KMS-11 (cell line): ENCODE results near the gene ERC2.

Experiments
- H2AFZ ChIP-seq: fragments of 200-600 bp; sonication (generic); 2 replicates; pipeline ENCODE4 v1.6.1; 2016; ENCODE audit warnings: antibody characterized with exemption, mixed run types, low read depth
- H3K27ac ChIP-seq: fragments of 200-600 bp; sonication (generic); 2 replicates; pipeline ENCODE4 v1.6.1; 2016; ENCODE audit warnings: mild to moderate bottlenecking, mixed run types
- H3K27me3 ChIP-seq: fragments of 200-600 bp; sonication (generic); 2 replicates; pipeline ENCODE4 v1.6.1; 2017; ENCODE audit warnings: mild to moderate bottlenecking, low read depth, mixed run types, moderate library complexity; ENCODE audit not compliant: insufficient read depth
- H3K36me3 ChIP-seq: fragments of 200-600 bp; sonication (generic); 2 replicates; pipeline ENCODE4 v1.6.1; 2017; ENCODE audit warnings: mild to moderate bottlenecking, mixed run types; ENCODE audit not compliant: insufficient read depth
- H3K4me1 ChIP-seq: fragments of 200-600 bp; sonication (generic); 2 replicates; pipeline ENCODE4 v1.6.1; 2016; ENCODE audit warnings: mild to moderate bottlenecking, low read depth, mixed run types; ENCODE audit not compliant: poor library complexity, severe bottlenecking
- H3K4me2 ChIP-seq: fragments of 200-600 bp; sonication (generic); 2 replicates; pipeline ENCODE4 v1.7.0; 2016; ENCODE audit warnings: mild to moderate bottlenecking, mixed run types
- H3K4me3 ChIP-seq: fragments of 200-600 bp; sonication (generic); IDR thresholded peaks from 2 replicates; pipeline ENCODE4 v1.6.1; 2017; ENCODE audit warnings: low read depth, low read length, mixed read lengths; ENCODE audit not compliant: insufficient read depth
- H3K79me2 ChIP-seq: fragments of 200-600 bp; sonication (generic); 2 replicates; pipeline ENCODE4 v1.6.1; 2016; ENCODE audit warnings: low read depth, mixed run types; ENCODE audit not compliant: insufficient read depth
- H3K9ac ChIP-seq: fragments of 200-600 bp; sonication (generic); 2 replicates; pipeline ENCODE4 v1.6.1; 2016; ENCODE audit warnings: mild to moderate bottlenecking, mixed run types
- H4K20me1 ChIP-seq: fragments of 200-600 bp; sonication (generic); 2 replicates; pipeline ENCODE4 v1.6.1; 2016; ENCODE audit warnings: mild to moderate bottlenecking, mixed run types; ENCODE audit not compliant: insufficient read depth
- CTCF ChIP-seq: fragments of 200-600 bp; sonication (generic); conservative IDR thresholded peaks from 2 replicates; pipeline ENCODE4 v1.6.1; 2017; ENCODE audit warnings: low read depth, mild to moderate bottlenecking, antibody characterized with exemption, low read length, moderate library complexity, mixed read lengths

ERC2 gene

GRCh38 chr3:55516392-55517030 lies 951.8 kb downstream of the ERC2 start:
- no peaks in the 10 kb centered on the region for H3K79me2 ChIP-seq
- no peaks in the 10 kb centered on the region for H4K20me1 ChIP-seq
- peaks cover 18% of the 10 kb centered on the region for H3K4me1 ChIP-seq
- no peaks in the 10 kb centered on the region for H3K36me3 ChIP-seq
- no peak overlapping the region for H3K4me2 ChIP-seq
- no peaks in the 10 kb centered on the region for H3K27me3 ChIP-seq
- no peak overlapping the region for H3K4me3 ChIP-seq
- TF ChIP-seq CTCF: no peak
- no peak overlapping the region for H2AFZ ChIP-seq
- H3K9ac ChIP-seq: no peak overlapping the region
- H3K27ac ChIP-seq: no peak overlapping the region

DNA sequence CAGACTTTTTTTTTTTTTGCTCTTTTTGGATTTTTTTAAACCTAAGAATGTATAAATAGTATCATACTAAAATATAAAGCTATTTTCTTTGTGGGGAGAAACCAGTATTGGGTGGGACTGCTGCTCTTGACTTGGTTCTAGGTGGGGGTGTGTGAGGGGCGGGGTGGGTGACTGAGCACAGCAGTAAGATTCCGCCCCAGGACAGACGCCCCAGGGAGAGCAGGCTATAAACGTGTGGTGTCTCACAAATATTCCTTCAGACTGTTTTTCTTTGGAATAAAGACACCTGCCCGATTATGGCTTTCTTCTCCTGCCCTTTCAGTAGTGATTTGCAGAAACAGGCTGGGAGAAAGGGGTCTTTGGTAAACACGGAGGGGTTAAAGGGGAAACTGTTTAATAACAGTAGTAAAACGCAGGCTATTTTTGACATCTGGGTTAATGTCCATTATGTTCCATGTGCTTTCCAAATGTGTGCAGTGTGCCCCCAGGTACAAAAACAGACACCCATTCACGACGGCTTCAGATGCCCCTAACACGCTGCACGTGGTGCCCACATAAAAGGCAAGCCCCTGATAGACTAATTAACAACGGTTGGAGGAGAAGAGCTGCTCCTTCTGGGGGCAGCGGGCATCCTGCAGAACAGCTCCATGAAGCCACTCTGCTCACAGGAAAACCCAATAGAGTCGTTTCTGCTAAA lies 952.6 kb downstream of the ERC2 start:
- Histone ChIP-seq H4K20me1 (no peaks in the 10 kb centered on the region), H3K4me2 (no peak overlapping the region), H3K27ac (no peak overlapping the region), H3K27me3 (no peaks in the 10 kb centered on the region), H3K4me3 (no peak overlapping the region), H3K9ac (no peak overlapping the region), H3K79me2 (no peaks in the 10 kb centered on the region), H3K36me3 (no peaks in the 10 kb centered on the region), H3K4me1 (peaks cover 25% of the 10 kb centered on the region), H2AFZ (no peak overlapping the region)
- TF ChIP-seq CTCF: no peak

DNA sequence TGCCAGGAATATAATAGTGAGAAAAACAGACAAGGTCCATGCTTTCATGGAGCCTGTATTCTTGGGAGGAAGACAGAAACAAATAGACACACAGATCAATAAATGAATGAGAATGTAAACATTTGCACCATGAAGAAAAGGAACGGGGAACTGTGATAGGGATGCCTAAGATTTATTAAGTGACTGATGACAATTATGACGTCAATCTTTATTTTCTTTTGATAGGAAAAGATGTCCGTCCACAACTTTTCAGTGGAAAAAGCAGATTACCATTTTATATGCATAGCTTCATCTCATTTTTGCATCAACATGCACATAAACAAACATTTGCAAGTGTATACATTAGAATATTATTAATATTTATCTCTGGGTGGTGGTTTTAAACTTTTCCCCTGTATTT lies 953.3 kb downstream of the ERC2 start:
- Histone ChIP-seq H3K4me3 (no peak overlapping the region), H3K27ac (no peak overlapping the region), H3K36me3 (no peaks in the 10 kb centered on the region), H4K20me1 (no peaks in the 10 kb centered on the region), H3K79me2 (no peaks in the 10 kb centered on the region), H3K9ac (no peak overlapping the region), H3K27me3 (no peaks in the 10 kb centered on the region), H3K4me2 (no peak overlapping the region), H2AFZ (no peak overlapping the region), H3K4me1 (peaks cover 25% of the 10 kb centered on the region)
- no peak for TF ChIP-seq CTCF

DNA sequence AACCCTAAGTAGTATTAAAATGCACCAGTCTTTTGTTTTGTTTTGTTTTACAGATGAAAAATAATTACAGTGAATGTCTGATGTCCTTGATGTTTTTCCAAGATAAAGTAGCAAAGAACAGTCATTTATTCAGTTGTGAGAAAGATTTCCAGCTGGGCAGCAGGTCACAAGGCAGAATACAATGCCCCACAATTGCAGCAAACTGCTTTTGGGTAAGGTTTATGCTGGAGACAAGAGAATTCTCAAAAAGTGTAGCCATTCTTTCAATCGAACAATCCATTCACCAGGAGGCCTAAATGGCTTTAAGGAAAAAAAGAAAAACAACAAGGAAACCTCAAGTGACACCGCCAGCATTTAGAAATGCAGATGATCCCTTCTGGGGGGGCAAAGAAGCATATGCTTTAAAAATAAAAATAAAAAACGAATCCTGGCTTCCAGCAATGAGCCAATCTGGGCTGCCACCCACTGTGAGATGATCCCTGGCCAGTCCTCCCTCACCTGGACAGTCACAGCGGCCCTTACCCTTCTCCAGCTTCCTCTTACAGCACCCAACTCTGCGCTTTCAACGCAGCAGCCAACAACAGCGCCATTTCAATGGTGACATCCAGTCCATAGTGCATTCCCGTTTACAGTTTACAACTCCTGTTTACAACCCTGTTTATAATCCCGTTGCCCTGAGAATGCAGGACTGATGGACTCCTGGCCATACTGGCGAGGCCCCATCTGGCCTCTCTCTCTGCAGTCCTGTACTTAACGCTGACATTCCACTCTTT lies 955.5 kb downstream of the ERC2 start:
- Histone ChIP-seq H3K27me3 (no peaks in the 10 kb centered on the region), H3K79me2 (no peaks in the 10 kb centered on the region), H2AFZ (peak overlapping the region; percentile 44; the same call in 1 of the 2 replicates), H3K27ac (peak overlapping the region; percentile 58), H4K20me1 (no peaks in the 10 kb centered on the region), H3K4me3 (no peak overlapping the region), H3K4me2 (peak overlapping the region; percentile 55), H3K4me1 (peaks cover 25% of the 10 kb centered on the region), H3K9ac (peak overlapping the region; percentile 8; the same call in 1 of the 2 replicates), H3K36me3 (no peaks in the 10 kb centered on the region)
- no peak for TF ChIP-seq CTCF
